ENCODE data around the gene GPR152. TPM values are rescaled to one million over a fixed set of nuclear protein-coding genes. Genes with fewer than 3 reads are reported as not detected.

The GPR152 gene
- under 1 TPM in 5 of 8 experiments, not detected in 3; 0.11 to 0.90 (median 0.31) TPM for total RNA-seq

DNA sequence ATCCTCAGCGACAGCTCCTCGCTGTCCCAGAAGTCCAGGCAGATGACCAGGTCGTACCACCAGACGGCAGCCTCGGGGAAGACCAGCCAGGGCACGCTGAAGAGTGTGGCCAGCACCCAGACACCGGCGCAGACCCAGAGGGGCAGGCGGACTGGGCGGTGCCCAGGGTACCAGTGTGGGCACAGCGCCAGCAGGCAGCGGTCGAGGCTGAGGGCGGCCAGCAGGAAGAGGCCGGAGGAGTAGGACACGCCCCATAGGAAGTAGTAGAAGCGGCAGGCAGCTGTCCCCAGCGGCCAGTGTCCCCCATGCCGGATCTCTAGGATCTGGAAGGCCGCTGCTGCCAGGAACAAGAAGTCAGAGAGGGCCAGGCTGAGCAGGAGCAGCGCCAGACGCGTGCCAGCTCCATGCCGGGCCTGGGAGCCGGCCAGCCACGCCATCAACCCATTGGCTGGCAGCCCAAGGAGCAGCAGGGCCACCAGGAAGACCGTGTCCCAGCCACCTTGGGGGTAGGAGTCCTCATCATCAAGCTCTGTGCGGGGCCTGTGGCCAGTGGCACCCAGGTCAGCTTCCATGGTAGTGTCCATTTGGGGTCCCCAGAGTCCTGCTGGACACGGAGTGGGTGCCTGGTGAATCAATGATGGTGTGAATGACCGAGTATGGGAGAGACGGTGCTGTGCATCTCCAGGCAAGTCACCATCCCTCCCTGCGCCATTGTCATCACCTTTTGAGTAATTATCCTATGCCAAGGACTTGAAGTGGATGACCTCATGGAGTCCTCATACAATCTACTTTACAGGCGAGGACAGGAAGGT, at the start of gene GPR152:
Gene GPR152 (minus strand): TSS at position 589 of the 812 bp plus-strand sequence. CDS start 5 bp downstream, at position 584.
- WGBS, 10 experiments: 50 to 100% (median 92%) methylated on average over 1 to 19 of the region's 33 CpGs; no CpG with 5 or more reads in 3 of the 10 experiments
- H3K27ac ChIP-seq: no peak within 1 kb of the TSS
- H3K4me1 ChIP-seq (replicated peaks in 1 of 2): peaks cover 0 to 6% of the 10 kb centered on the region in 2 donors

DNA sequence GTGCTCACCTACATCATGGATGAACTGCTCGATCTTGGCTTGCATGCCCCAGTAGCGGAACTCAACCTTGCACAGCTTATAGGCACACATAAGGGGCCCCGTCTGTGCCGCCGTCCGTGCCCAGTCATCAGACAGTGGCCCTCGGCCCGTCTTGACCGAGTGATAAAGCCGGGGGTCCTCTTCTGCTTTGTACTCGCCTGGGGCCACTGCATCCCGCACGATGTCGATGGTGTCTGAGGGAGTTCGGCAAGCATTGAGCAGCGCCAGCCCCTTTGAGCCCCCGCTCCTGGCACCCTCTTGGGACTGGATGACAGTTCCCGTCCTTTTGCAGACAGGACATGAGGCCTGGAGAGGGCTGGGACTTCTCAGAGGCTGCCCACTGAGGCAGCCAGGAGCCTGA, 49.3 kb upstream of the GPR152 start:
- Histone ChIP-seq H3K4me3 (no peak overlapping the region), H3K27ac (no peak overlapping the region), H3K4me1 (replicated peaks in 1 of 2) (peaks cover 16 to 21% of the 10 kb centered on the region in 2 donors)
- WGBS, 10 experiments: 93 to 100% (median 97%) methylated on average over 2 to 5 of the region's 18 CpGs; no CpG with 5 or more reads in 6 of the 10 experiments
- in situ Hi-C loops (cut with MboI; ENCODE audit: low pct_unique_long_range_greater_than_20kb in 2 of 9, low sequenced_read_pairs in 9 of 9, unreplicated experiment in 9 of 9): no loop called here
- ATAC-seq (replicated peaks in 6 of 8): no peak

More for the DNA sequence above, at the start of gene GPR152:
- no peak within 1 kb of the TSS for H3K4me3 ChIP-seq
- ATAC-seq (replicated peaks in 6 of 8): no peak
- in situ Hi-C loops (cut with MboI; ENCODE audit: low pct_unique_long_range_greater_than_20kb in 2 of 9, low sequenced_read_pairs in 9 of 9, unreplicated experiment in 9 of 9): no loop called here

- no peak for ATAC-seq (replicated peaks in 6 of 8)
- Histone ChIP-seq H3K27ac (no peak overlapping the region), H3K4me1 (replicated peaks in 1 of 2) (peaks cover 16 to 18% of the 10 kb centered on the region in 2 donors), H3K4me3 (no peak overlapping the region)
- WGBS, 10 experiments: 48 to 100% (median 93%) methylated on average over 2 to 8 of the region's 9 CpGs
- in situ Hi-C loops (cut with MboI; ENCODE audit: low pct_unique_long_range_greater_than_20kb in 2 of 9, low sequenced_read_pairs in 9 of 9, unreplicated experiment in 9 of 9): no loop called here
Observed at GRCh38 chr11:67500831-67501715, 48.5 kb upstream of the GPR152 start.

DNA sequence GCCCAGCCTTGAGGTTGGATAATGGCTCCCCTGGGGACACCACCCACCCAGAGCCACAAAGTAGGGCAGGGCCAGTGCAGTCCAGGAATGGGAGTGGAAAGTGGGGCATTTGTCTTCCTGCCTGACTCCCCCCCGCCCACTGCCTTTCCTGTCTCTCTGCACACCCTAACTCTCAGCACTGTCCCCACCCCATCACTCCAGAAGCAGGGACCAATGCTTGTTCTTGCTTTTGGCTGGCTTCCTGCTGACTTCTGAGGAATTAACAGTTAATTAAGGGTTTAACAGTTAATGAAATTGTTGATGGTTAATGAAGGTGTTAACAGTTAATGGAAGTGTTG, 47.9 kb upstream of the GPR152 start:
- H3K4me1 ChIP-seq (replicated peaks in 1 of 2): peaks cover 11 to 13% of the 10 kb centered on the region in 2 donors
- in situ Hi-C loops (cut with MboI; ENCODE audit: low pct_unique_long_range_greater_than_20kb in 2 of 9, low sequenced_read_pairs in 9 of 9, unreplicated experiment in 9 of 9): no loop called here
- no peak for ATAC-seq (replicated peaks in 6 of 8)
- no peak overlapping the region for H3K4me3 ChIP-seq
- 100% methylated on average over 1 of the region's 1 CpG; no CpG with 5 or more reads in 9 of the 10 experiments for WGBS, 10 experiments
- H3K27ac ChIP-seq: no peak overlapping the region

DNA sequence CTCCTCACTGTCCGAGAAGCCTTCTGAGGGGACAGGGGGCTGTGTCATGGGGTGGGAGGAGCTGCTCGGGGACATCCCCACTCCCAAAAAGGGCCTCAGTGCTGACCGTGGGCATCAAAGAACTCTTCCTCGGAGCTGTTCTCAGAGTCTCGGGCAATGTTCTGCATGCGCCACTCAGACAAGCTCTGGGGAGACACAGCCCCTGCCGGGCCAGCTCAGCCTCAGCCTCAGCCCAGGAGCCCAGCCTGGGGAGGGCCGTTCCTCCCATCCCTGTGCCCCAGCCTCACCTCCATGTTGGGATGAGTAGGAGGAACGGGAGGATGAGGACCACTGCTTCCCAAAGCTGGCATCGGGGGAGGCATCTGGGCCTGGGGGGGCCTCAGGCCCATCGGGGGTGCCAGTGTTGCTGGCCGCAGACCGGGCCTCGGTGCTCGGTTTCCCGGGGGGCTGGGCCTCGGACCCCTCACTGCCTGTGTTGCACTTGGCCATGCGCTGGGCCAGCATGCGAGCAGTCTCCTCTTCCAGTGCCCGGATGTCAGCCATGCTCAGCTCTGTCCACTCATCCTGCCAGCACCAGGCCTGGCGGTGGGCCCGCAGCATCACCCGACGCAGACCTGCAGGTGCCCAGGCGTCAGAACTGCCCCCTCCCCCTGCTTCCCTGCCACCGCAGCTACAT, 47.4 kb upstream of the GPR152 start:
- WGBS, 10 experiments: 71 to 100% (median 94%) methylated on average over 1 to 5 of the region's 26 CpGs; no CpG with 5 or more reads in 6 of the 10 experiments
- H3K4me3 ChIP-seq: no peak overlapping the region
- ATAC-seq (replicated peaks in 6 of 8): no peak
- no peak overlapping the region for H3K27ac ChIP-seq
- peaks cover 9 to 11% of the 10 kb centered on the region in 2 donors for H3K4me1 ChIP-seq (replicated peaks in 1 of 2)
- in situ Hi-C loops (cut with MboI; ENCODE audit: low pct_unique_long_range_greater_than_20kb in 2 of 9, low sequenced_read_pairs in 9 of 9, unreplicated experiment in 9 of 9): loop anchor here in 1 of 9 experiments (25.0 kb wide), 1 partner anchor 113 kb away; the partner anchor contains the start of gene RAD9A

- Histone ChIP-seq H3K4me1 (replicated peaks in 1 of 2) (peaks cover 9 to 10% of the 10 kb centered on the region in 2 donors), H3K4me3 (no peak overlapping the region), H3K27ac (no peak overlapping the region)
- in situ Hi-C loops (cut with MboI; ENCODE audit: low pct_unique_long_range_greater_than_20kb in 2 of 9, low sequenced_read_pairs in 9 of 9, unreplicated experiment in 9 of 9): loop anchor here in 1 of 9 experiments (25.0 kb wide), 1 partner anchor 111 kb away; the partner anchor contains the start of gene RAD9A
- no peak for ATAC-seq (replicated peaks in 6 of 8)
- 90 to 100% (median 92%) methylated on average over 1 to 2 of the region's 21 CpGs; no CpG with 5 or more reads in 7 of the 10 experiments for WGBS, 10 experiments
Observed at GRCh38 chr11:67498544-67498972, 46.0 kb upstream of the GPR152 start.

GRCh38 chr11:67497656-67498291, 45.2 kb upstream of the GPR152 start:
- WGBS, 10 experiments: 90 to 100% (median 96%) methylated on average over 1 to 11 of the region's 21 CpGs; no CpG with 5 or more reads in 5 of the 10 experiments
- Histone ChIP-seq H3K4me3 (no peak overlapping the region), H3K27ac (no peak overlapping the region), H3K4me1 (replicated peaks in 1 of 2) (peaks cover 3% of the 10 kb centered on the region in 2 donors)
- no peak for ATAC-seq (replicated peaks in 6 of 8)
- in situ Hi-C loops (cut with MboI; ENCODE audit: low pct_unique_long_range_greater_than_20kb in 2 of 9, low sequenced_read_pairs in 9 of 9, unreplicated experiment in 9 of 9): loop anchor here in 1 of 9 experiments (25.0 kb wide), 1 partner anchor 110 kb away; the partner anchor contains the start of gene RAD9A

GRCh38 chr11:67496113-67496512, 43.6 kb upstream of the GPR152 start:
- ATAC-seq (replicated peaks in 6 of 8): no peak
- in situ Hi-C loops (cut with MboI; ENCODE audit: low pct_unique_long_range_greater_than_20kb in 2 of 9, low sequenced_read_pairs in 9 of 9, unreplicated experiment in 9 of 9): loop anchor here in 1 of 9 experiments (25.0 kb wide), 1 partner anchor 109 kb away; the partner anchor contains the start of gene RAD9A
- Histone ChIP-seq H3K4me3 (no peak overlapping the region), H3K27ac (no peak overlapping the region), H3K4me1 (replicated peaks in 1 of 2) (no peaks in the 10 kb centered on the region)
- 80 to 100% (median 90%) methylated on average over 1 to 6 of the region's 12 CpGs; no CpG with 5 or more reads in 7 of the 10 experiments for WGBS, 10 experiments

- H3K4me1 ChIP-seq (replicated peaks in 1 of 2): no peaks in the 10 kb centered on the region
- no peak overlapping the region for H3K4me3 ChIP-seq
- in situ Hi-C loops (cut with MboI; ENCODE audit: low pct_unique_long_range_greater_than_20kb in 2 of 9, low sequenced_read_pairs in 9 of 9, unreplicated experiment in 9 of 9): loop anchor here in 1 of 9 experiments (25.0 kb wide), 1 partner anchor 108 kb away; the partner anchor contains the start of gene RAD9A
- no peak for ATAC-seq (replicated peaks in 6 of 8)
- H3K27ac ChIP-seq: no peak overlapping the region
- 95 to 100% (median 97%) methylated on average over 1 to 11 of the region's 16 CpGs; no CpG with 5 or more reads in 5 of the 10 experiments for WGBS, 10 experiments
Observed at GRCh38 chr11:67495234-67496005, 42.9 kb upstream of the GPR152 start.

GRCh38 chr11:67494371-67495233, 42.1 kb upstream of the GPR152 start:
- in situ Hi-C loops (cut with MboI; ENCODE audit: low pct_unique_long_range_greater_than_20kb in 2 of 9, low sequenced_read_pairs in 9 of 9, unreplicated experiment in 9 of 9): loop anchor here in 1 of 9 experiments (25.0 kb wide), 1 partner anchor 107 kb away; the partner anchor contains the start of gene RAD9A
- Histone ChIP-seq H3K27ac (no peak overlapping the region), H3K4me1 (replicated peaks in 1 of 2) (no peaks in the 10 kb centered on the region), H3K4me3 (no peak overlapping the region)
- 80 to 100% (median 95%) methylated on average over 3 to 7 of the region's 59 CpGs; no CpG with 5 or more reads in 7 of the 10 experiments for WGBS, 10 experiments
- no peak for ATAC-seq (replicated peaks in 6 of 8)
